HG03342 (cell line): ENCODE measurements around the gene MALAT1.
"Not testable (repeated sequence)": the region's sequence is repeated elsewhere in the genome, so short reads cannot be mapped to it uniquely, and the experiment has no call there.

Experiments
- ATAC-seq: cut with Tn5 transposase; IDR thresholded peaks from one replicate; pipeline ENCODE4 v1.9.1; 2021; ENCODE audit warnings: mild to moderate bottlenecking, moderate library complexity; ENCODE audit not compliant: unreplicated experiment

The MALAT1 gene

GRCh38 chr11:65497141-65498041 is 1.5 kb upstream of the MALAT1 start:
- ATAC-seq: peak; percentile 53

DNA sequence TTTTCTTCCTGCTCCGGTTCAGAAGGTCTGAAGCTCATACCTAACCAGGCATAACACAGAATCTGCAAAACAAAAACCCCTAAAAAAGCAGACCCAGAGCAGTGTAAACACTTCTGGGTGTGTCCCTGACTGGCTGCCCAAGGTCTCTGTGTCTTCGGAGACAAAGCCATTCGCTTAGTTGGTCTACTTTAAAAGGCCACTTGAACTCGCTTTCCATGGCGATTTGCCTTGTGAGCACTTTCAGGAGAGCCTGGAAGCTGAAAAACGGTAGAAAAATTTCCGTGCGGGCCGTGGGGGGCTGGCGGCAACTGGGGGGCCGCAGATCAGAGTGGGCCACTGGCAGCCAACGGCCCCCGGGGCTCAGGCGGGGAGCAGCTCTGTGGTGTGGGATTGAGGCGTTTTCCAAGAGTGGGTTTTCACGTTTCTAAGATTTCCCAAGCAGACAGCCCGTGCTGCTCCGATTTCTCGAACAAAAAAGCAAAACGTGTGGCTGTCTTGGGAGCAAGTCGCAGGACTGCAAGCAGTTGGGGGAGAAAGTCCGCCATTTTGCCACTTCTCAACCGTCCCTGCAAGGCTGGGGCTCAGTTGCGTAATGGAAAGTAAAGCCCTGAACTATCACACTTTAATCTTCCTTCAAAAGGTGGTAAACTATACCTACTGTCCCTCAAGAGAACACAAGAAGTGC is 661 bp upstream of the MALAT1 start:
- no peak for ATAC-seq

- ATAC-seq: no peak
These were observed 193 bp upstream of the MALAT1 start for GRCh38 chr11:65498727-65498976.

- no peak for ATAC-seq
These were observed 1.0 kb downstream of the MALAT1 start for GRCh38 chr11:65499713-65500386.

- ATAC-seq: no peak
These were observed 1.7 kb downstream of the MALAT1 start for GRCh38 chr11:65500387-65501185.

GRCh38 chr11:65501186-65501471 is 2.3 kb downstream of the MALAT1 start:
- ATAC-seq: no peak

DNA sequence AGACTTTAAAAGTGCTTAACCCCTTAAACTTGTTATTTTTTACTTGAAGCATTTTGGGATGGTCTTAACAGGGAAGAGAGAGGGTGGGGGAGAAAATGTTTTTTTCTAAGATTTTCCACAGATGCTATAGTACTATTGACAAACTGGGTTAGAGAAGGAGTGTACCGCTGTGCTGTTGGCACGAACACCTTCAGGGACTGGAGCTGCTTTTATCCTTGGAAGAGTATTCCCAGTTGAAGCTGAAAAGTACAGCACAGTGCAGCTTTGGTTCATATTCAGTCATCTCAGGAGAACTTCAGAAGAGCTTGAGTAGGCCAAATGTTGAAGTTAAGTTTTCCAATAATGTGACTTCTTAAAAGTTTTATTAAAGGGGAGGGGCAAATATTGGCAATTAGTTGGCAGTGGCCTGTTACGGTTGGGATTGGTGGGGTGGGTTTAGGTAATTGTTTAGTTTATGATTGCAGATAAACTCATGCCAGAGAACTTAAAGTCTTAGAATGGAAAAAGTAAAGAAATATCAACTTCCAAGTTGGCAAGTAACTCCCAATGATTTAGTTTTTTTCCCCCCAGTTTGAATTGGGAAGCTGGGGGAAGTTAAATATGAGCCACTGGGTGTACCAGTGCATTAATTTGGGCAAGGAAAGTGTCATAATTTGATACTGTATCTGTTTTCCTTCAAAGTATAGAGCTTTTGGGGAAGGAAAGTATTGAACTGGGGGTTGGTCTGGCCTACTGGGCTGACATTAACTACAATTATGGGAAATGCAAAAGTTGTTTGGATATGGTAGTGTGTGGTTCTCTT is 2.8 kb downstream of the MALAT1 start:
- no peak for ATAC-seq

DNA sequence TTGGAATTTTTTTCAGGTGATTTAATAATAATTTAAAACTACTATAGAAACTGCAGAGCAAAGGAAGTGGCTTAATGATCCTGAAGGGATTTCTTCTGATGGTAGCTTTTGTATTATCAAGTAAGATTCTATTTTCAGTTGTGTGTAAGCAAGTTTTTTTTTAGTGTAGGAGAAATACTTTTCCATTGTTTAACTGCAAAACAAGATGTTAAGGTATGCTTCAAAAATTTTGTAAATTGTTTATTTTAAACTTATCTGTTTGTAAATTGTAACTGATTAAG is 3.4 kb downstream of the MALAT1 start:
- ATAC-seq: no peak

DNA sequence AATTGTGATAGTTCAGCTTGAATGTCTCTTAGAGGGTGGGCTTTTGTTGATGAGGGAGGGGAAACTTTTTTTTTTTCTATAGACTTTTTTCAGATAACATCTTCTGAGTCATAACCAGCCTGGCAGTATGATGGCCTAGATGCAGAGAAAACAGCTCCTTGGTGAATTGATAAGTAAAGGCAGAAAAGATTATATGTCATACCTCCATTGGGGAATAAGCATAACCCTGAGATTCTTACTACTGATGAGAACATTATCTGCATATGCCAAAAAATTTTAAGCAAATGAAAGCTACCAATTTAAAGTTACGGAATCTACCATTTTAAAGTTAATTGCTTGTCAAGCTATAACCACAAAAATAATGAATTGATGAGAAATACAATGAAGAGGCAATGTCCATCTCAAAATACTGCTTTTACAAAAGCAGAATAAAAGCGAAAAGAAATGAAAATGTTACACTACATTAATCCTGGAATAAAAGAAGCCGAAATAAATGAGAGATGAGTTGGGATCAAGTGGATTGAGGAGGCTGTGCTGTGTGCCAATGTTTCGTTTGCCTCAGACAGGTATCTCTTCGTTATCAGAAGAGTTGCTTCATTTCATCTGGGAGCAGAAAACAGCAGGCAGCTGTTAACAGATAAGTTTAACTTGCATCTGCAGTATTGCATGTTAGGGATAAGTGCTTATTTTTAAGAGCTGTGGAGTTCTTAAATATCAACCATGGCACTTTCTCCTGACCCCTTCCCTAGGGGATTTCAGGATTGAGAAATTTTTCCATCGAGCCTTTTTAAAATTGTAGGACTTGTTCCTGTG is 3.9 kb downstream of the MALAT1 start:
- ATAC-seq: no peak

DNA sequence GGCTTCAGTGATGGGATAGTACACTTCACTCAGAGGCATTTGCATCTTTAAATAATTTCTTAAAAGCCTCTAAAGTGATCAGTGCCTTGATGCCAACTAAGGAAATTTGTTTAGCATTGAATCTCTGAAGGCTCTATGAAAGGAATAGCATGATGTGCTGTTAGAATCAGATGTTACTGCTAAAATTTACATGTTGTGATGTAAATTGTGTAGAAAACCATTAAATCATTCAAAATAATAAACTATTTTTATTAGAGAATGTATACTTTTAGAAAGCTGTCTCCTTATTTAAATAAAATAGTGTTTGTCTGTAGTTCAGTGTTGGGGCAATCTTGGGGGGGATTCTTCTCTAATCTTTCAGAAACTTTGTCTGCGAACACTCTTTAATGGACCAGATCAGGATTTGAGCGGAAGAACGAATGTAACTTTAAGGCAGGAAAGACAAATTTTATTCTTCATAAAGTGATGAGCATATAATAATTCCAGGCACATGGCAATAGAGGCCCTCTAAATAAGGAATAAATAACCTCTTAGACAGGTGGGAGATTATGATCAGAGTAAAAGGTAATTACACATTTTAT is 4.6 kb downstream of the MALAT1 start:
- no peak for ATAC-seq

- no peak for ATAC-seq
These were observed 5.3 kb downstream of the MALAT1 start for GRCh38 chr11:65503949-65504673.

- ATAC-seq: no peak
These were observed 6.0 kb downstream of the MALAT1 start for GRCh38 chr11:65504674-65505465.

GRCh38 chr11:65505466-65506289 is 6.8 kb downstream of the MALAT1 start:
- no peak for ATAC-seq

DNA sequence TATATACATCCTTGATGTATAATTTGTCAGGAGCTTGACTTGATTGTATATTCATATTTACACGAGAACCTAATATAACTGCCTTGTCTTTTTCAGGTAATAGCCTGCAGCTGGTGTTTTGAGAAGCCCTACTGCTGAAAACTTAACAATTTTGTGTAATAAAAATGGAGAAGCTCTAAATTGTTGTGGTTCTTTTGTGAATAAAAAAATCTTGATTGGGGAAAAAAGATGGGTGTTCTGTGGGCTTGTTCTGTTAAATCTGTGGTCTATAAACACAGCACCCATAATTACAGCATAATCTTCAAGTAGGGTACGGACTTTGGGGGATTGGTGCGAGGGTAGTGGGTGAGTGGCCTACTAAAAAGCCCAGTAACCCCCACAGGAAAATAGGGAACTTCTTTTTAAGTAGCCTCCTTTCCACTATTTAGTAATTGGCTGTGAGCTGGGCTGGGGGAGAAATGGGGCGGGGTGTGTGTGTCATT is 7.5 kb downstream of the MALAT1 start:
- ATAC-seq: no peak

GRCh38 chr11:65506772-65507505 is 8.1 kb downstream of the MALAT1 start:
- ATAC-seq: peak; percentile 27

DNA sequence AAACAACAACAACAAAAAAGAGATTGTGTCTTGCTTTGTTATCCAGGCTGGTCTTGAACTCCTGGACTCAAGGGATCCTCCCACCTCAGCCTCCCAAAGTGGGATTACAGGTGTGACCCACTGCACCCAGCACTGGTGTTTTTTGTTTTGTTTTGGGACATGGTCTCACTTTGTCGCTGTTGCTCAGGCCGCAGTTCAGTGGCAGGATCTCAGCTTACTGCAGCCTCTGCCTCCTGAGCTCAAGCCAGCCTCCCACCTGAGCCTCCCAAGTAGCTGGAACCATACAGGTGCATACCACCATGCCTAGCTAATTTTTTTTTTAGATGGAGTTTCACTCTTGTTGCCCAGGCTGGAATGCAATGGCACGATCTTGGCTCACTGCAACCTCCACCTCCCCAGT is 13.5 kb downstream of the MALAT1 start:
- ATAC-seq: not testable (repeated sequence)
